Left ventricle myocardium inferior (tissue), 1 donor: ENCODE results near the gene RCOR3. TPM values are rescaled to one million over a fixed set of nuclear protein-coding genes. Genes with fewer than 3 reads are reported as not detected.
"Not testable (repeated sequence)": the region's sequence is repeated elsewhere in the genome, so short reads cannot be mapped to it uniquely, and the experiment has no call there.

Experiments used
- DNase-seq: peaks from one replicate; pipeline ENCODE4 v3.0.0-alpha.2; 2020
- H3K27ac ChIP-seq: fragments of 200-600 bp; replicated peaks from 2 replicates; pipeline ENCODE4 v1.8.0; 2021
- H3K27me3 ChIP-seq: fragments of 200-600 bp; 2 replicates; pipeline ENCODE4 v1.8.0; 2021; ENCODE audit warnings: low read depth
- H3K36me3 ChIP-seq: fragments of 200-600 bp; 2 replicates; pipeline ENCODE4 v1.8.0; 2021
- H3K4me1 ChIP-seq: fragments of 200-600 bp; 2 replicates; pipeline ENCODE4 v1.8.0; 2021
- H3K4me3 ChIP-seq: fragments of 200-600 bp; 2 replicates; pipeline ENCODE4 v1.8.0; 2021; ENCODE audit warnings: mild to moderate bottlenecking, moderate library complexity
- H3K9me3 ChIP-seq: fragments of 200-600 bp; replicated peaks from 2 replicates; pipeline ENCODE4 v1.8.0; 2021
- CTCF ChIP-seq: fragments of 200-600 bp; IDR thresholded peaks from 2 replicates; pipeline ENCODE4 v1.8.0; 2021; ENCODE audit warnings: antibody characterized with exemption, mild to moderate bottlenecking, borderline replicate concordance
- intact Hi-C: fragments of 100-400 bp; cut with micrococcal nuclease; formaldehyde crosslinking; loops from one replicate; pipeline ENCODE4 v1.11.0; 2022
- total RNA-seq: library from RNA; stranded (reverse); fragmentation: NEBNext Ultra II Directional; extraction: Animal tissue kit (Norgen Biotek cat#: 25700); gene quantifications from one replicate; pipeline ENCODE4 v1.2.1, GENCODE V29; 2021
- donor health status: DM: no; HTN: yes; CAD: no; lungs with severe emphysema.

Gene RCOR3
- total RNA-seq, 1 donor from 2014 or later: 48.3 TPM

- no peak for DNase-seq
- intact Hi-C loops: no loop called here
- Histone ChIP-seq H3K36me3 (no peaks in the 10 kb centered on the region), H3K27ac (no peak overlapping the region), H3K4me3 (no peak overlapping the region), H3K27me3 (no peaks in the 10 kb centered on the region), H3K9me3 (no peaks in the 10 kb centered on the region), H3K4me1 (no peaks in the 10 kb centered on the region)
- no peak for TF ChIP-seq CTCF
Observed at GRCh38 chr1:211237579-211237978, 21.6 kb upstream of the RCOR3 start.

- H3K36me3 ChIP-seq, intact Hi-C loops, H3K9me3 ChIP-seq, H3K4me3 ChIP-seq, DNase-seq, H3K4me1 ChIP-seq, H3K27ac ChIP-seq, H3K27me3 ChIP-seq: not testable (repeated sequence)
Observed at GRCh38 chr1:211240567-211240966, 18.6 kb upstream of the RCOR3 start.

GRCh38 chr1:211241071-211241470 lies 18.1 kb upstream of the RCOR3 start:
- Histone ChIP-seq H3K9me3 (no peaks in the 10 kb centered on the region), H3K4me1 (no peaks in the 10 kb centered on the region), H3K4me3 (no peak overlapping the region), H3K27me3 (peaks cover 9% of the 10 kb centered on the region), H3K27ac (no peak overlapping the region), H3K36me3 (no peaks in the 10 kb centered on the region)
- DNase-seq: no peak
- no peak for TF ChIP-seq CTCF
- intact Hi-C loops: no loop called here

GRCh38 chr1:211243639-211244038 lies 15.5 kb upstream of the RCOR3 start:
- intact Hi-C loops, H3K4me3 ChIP-seq, H3K4me1 ChIP-seq, DNase-seq, H3K27ac ChIP-seq, H3K36me3 ChIP-seq, H3K27me3 ChIP-seq, H3K9me3 ChIP-seq: not testable (repeated sequence)

GRCh38 chr1:211246583-211246982 lies 12.6 kb upstream of the RCOR3 start:
- H3K4me3 ChIP-seq, H3K4me1 ChIP-seq, H3K36me3 ChIP-seq, intact Hi-C loops, H3K9me3 ChIP-seq, H3K27ac ChIP-seq, DNase-seq, H3K27me3 ChIP-seq: not testable (repeated sequence)

GRCh38 chr1:211247921-211248320 lies 11.2 kb upstream of the RCOR3 start:
- intact Hi-C loops: no loop called here
- Histone ChIP-seq H3K4me1 (no peaks in the 10 kb centered on the region), H3K27ac (no peak overlapping the region), H3K27me3 (peaks cover 7% of the 10 kb centered on the region), H3K4me3 (no peak overlapping the region), H3K36me3 (no peaks in the 10 kb centered on the region), H3K9me3 (no peaks in the 10 kb centered on the region)
- no peak for DNase-seq
- no peak for TF ChIP-seq CTCF

- H3K36me3 ChIP-seq, H3K9me3 ChIP-seq, H3K4me3 ChIP-seq, H3K4me1 ChIP-seq, H3K27me3 ChIP-seq, DNase-seq, H3K27ac ChIP-seq, intact Hi-C loops: not testable (repeated sequence)
Observed at GRCh38 chr1:211249611-211250010, 9.6 kb upstream of the RCOR3 start.

- H3K9me3 ChIP-seq: no peaks in the 10 kb centered on the region
- H3K4me3 ChIP-seq: peak overlapping the region; percentile 93
- TF ChIP-seq CTCF: no peak
- peaks cover 48% of the 10 kb centered on the region for H3K4me1 ChIP-seq
- intact Hi-C loops: no loop called here
- H3K27ac ChIP-seq: peak overlapping the region; percentile 99
- H3K36me3 ChIP-seq: peaks cover 6% of the 10 kb centered on the region
- H3K27me3 ChIP-seq: no peaks in the 10 kb centered on the region
- DNase-seq: no peak
Observed at GRCh38 chr1:211257826-211258225, 1.3 kb upstream of the RCOR3 start.
